Muscle of leg (tissue), 11 donors: ENCODE results near the gene PM20D2. TPM values are rescaled to one million over a fixed set of nuclear protein-coding genes. Genes with fewer than 3 reads are reported as not detected.
A peak's percentile ranks its signal among the peaks of the same experiment; 100 is the strongest.

Experiments used
- DNase-seq: peaks from one replicate; pipeline ENCODE4 v3.0.0; 2013
- H3K27ac ChIP-seq: one replicate; pipeline ENCODE4 v1.5.1; 2013; ENCODE audit warnings: mild to moderate bottlenecking, low read length, control low read depth
- H3K27me3 ChIP-seq: one replicate; pipeline ENCODE4 v1.6.1; 2013; ENCODE audit warnings: low read length; ENCODE audit not compliant: control insufficient read depth, insufficient read depth
- H3K36me3 ChIP-seq: one replicate; pipeline ENCODE4 v1.6.1; 2013; ENCODE audit warnings: low read length; ENCODE audit not compliant: control insufficient read depth, insufficient read depth
- H3K4me1 ChIP-seq: one replicate; pipeline ENCODE4 v1.6.1; 2013; ENCODE audit warnings: low read length; ENCODE audit not compliant: control insufficient read depth, insufficient read depth
- H3K4me3 ChIP-seq: one replicate; pipeline ENCODE4 v1.5.1; 2013; ENCODE audit warnings: low read length, control low read depth
- H3K9me3 ChIP-seq: replicated peaks from 2 replicates; pipeline ENCODE4 v1.6.1; 2013; ENCODE audit warnings: low read depth, low read length; ENCODE audit not compliant: control insufficient read depth
- WGBS: methylation state at CpG from one replicate; pipeline ENCODE4 v1.1.5; 2013; ENCODE audit warnings: missing lambda C conversion rate; ENCODE audit not compliant: insufficient coverage; 5-methylcytosine and 5-hydroxymethylcytosine counted together
- polyA plus RNA-seq, 8 donors: library from polyadenylated mRNA; unstranded; fragments of 120-200 nt; gene quantifications; one replicate each; pipeline versions ENCODE4 v1.2.1 to v1.2.3, GENCODE V29; 2013; ENCODE audit warnings: inconsistent platforms in 1 of 8, low replicate concordance in 1 of 8; ENCODE audit not compliant: insufficient read length in 8 of 8, insufficient read depth in 1 of 8
- total RNA-seq: library from RNA; stranded (reverse); fragments of 120-200 nt; gene quantifications from one replicate; pipeline ENCODE4 v1.2.4, GENCODE V29; 2013

Gene PM20D2
- total and polyA plus RNA-seq, 9 donors, result 24.3 to 41.0 (median 31.9) TPM

DNA sequence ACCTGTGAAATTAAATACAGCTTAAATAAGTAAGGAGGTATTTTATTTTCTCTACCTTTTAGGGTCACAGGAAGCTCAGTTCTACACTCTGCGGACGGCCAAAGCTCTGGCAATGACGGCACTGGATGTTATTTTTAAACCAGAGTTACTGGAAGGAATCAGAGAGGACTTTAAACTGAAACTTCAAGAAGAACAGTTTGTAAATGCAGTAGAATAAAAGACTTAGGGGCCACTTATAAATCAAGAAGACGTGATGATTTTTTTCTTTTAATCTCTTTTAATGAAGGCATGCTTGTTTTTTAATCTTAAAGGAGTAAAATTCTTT is 16.2 kb downstream of the PM20D2 start:
- H3K36me3 ChIP-seq, result peaks cover 30% of the 10 kb centered on the region
- no peaks in the 10 kb centered on the region for H3K9me3 ChIP-seq
- peak overlapping the region; percentile 84 for H3K27ac ChIP-seq
- DNase-seq, result peak; percentile 80
- no peaks in the 10 kb centered on the region for H3K27me3 ChIP-seq
- H3K4me3 ChIP-seq, result no peak overlapping the region
- H3K4me1 ChIP-seq, result peaks cover 2% of the 10 kb centered on the region
- 50% methylated on average over 3 of the region's 4 CpGs for WGBS

DNA sequence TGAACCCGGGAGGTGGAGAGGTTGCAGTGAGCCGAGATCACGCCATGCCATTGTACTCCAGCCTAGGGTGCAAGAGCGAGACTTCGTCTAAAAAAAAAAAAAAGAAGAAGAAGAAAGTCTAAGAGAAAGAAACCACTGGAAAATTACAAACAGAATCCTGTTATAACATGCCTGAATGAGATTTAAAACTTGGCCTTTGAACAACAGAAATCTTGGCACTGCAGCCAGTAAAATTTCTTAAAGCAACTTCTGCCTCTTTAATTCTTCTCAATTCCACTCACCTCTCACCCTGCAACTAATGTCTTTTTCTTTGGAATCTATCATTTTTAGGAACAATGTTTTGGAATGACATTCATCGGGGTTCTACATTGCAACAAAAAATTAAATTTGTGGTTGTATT is 26.3 kb downstream of the PM20D2 start:
- Histone ChIP-seq H3K9me3 (no peaks in the 10 kb centered on the region), H3K4me3 (no peak overlapping the region), H3K36me3 (no peaks in the 10 kb centered on the region), H3K27ac (no peak overlapping the region), H3K4me1 (no peaks in the 10 kb centered on the region), H3K27me3 (no peaks in the 10 kb centered on the region)
- whole genome bisulfite sequencing, result no CpG with 5 or more reads among the region's 6 CpGs
- DNase-seq, result peak; percentile 83

DNA sequence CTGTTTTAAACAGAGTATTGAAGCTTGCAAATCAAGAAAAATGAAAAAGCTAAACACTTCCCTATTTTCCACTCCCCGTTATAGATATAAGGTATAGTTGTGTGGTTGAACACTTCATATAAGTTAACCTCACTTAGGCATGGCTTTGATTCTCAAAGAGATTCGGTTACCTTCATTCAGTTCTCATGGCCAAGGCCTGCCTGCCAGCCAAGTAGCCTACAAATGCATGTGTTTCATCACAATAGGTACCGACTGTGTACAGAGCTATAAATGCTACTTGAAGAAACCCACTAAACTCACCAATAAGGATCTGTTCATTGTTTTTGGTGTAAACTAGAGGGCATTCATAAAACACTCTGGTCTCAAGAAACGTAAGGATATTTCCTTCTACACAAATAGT is 27.8 kb downstream of the PM20D2 start:
- H3K27me3 ChIP-seq, result no peaks in the 10 kb centered on the region
- no peaks in the 10 kb centered on the region for H3K4me1 ChIP-seq
- DNase-seq, result no peak
- H3K4me3 ChIP-seq, result no peak overlapping the region
- no CpG with 5 or more reads among the region's 4 CpGs for WGBS
- H3K27ac ChIP-seq, result no peak overlapping the region
- no peaks in the 10 kb centered on the region for H3K9me3 ChIP-seq
- H3K36me3 ChIP-seq, result no peaks in the 10 kb centered on the region

DNA sequence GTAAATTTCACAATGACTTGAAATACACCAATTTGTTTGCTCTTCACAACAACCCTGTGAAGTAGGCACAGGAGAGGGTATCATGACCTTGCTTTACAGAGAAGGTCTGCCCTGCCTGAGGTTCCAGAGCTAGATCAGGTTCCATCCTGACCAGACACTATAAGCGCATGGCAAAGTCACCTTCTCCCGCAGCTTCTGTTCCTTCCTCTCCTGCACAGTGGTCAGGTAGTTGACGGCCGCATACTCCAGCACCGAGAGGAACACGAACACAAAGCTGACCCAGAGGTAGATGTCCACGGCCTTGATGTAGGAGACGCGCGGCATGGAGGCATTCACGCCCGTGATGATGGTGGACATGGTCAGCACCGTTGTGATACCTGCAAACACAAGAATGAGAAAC is 34.3 kb downstream of the PM20D2 start:
- DNase-seq, result no peak
- Histone ChIP-seq H3K4me1 (peaks cover 15% of the 10 kb centered on the region), H3K9me3 (no peaks in the 10 kb centered on the region), H3K4me3 (no peak overlapping the region), H3K36me3 (no peaks in the 10 kb centered on the region), H3K27me3 (no peaks in the 10 kb centered on the region), H3K27ac (peak overlapping the region; percentile 65)
- WGBS, result 100% methylated on average over 12 of the region's 13 CpGs

DNA sequence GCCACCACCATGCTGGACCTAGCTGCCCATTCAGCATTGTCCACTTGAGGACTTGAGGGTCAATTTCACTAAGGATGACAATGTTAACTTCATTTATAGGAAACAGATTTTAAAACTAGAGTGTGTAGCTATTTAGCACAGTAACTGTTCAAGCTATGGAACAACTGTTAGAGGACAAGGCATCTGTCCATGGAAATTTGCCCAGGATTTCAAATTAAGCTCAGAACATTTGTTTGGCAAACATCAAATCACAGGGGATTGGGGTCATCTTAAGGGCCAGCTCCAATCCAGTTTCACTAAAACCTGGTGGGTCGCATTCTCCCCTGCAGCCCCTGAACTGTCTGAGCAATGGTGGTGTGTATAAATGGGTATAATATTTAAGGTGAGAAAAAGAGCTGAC is 35.1 kb downstream of the PM20D2 start:
- Histone ChIP-seq H3K27ac (peak overlapping the region; percentile 65), H3K4me3 (no peak overlapping the region), H3K36me3 (no peaks in the 10 kb centered on the region), H3K27me3 (no peaks in the 10 kb centered on the region), H3K9me3 (no peaks in the 10 kb centered on the region), H3K4me1 (peaks cover 15% of the 10 kb centered on the region)
- no CpG with 5 or more reads among the region's 1 CpG for WGBS
- DNase-seq, result peak; percentile 94

DNA sequence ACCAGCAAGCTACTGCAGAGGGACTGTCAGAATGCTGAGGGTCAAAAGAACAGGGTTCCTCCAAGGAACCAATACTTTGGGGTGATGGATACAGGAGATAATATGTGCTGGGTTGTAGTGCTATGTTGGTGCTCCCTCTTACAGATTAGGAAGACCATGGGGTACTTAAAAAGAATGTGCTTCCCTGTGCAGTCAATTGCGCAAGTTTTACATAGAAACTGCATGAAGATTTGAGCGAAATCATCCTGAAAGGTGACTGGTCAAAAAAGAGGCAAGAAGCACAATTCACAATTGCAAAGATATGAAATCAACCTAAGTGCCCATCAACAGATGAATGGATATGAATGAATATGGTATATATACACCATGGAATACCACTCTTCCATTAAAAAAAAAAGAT is 37.4 kb downstream of the PM20D2 start:
- no peak for DNase-seq
- no CpG with 5 or more reads among the region's 2 CpGs for WGBS
- Histone ChIP-seq H3K27ac (no peak overlapping the region), H3K4me1 (peaks cover 18% of the 10 kb centered on the region), H3K27me3 (no peaks in the 10 kb centered on the region), H3K36me3 (no peaks in the 10 kb centered on the region), H3K4me3 (no peak overlapping the region), H3K9me3 (no peaks in the 10 kb centered on the region)

DNA sequence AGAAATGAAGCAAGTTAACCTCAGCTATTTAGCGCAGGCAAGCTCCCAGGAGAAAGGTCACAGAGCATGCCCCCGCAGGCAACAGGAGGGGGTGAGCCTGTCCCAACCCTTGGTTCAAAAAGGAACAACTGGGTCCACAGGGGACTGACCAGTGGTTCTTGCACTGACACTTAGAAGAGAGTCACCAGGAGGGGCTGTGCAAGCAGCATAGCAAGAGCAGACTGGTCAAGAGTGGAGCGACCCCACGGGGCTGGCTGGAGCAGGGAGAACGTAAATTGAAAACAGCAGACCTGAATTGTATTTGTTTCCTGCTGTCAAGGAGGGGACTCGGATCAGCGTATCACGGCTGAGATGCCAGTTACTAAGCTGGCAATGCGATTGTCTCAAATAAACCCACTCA is 38.5 kb downstream of the PM20D2 start:
- peaks cover 18% of the 10 kb centered on the region for H3K4me1 ChIP-seq
- peak; percentile 36 for DNase-seq
- no peak overlapping the region for H3K4me3 ChIP-seq
- H3K27ac ChIP-seq, result no peak overlapping the region
- H3K9me3 ChIP-seq, result no peaks in the 10 kb centered on the region
- H3K27me3 ChIP-seq, result no peaks in the 10 kb centered on the region
- 35% methylated on average over 4 of the region's 9 CpGs for WGBS
- no peaks in the 10 kb centered on the region for H3K36me3 ChIP-seq

DNA sequence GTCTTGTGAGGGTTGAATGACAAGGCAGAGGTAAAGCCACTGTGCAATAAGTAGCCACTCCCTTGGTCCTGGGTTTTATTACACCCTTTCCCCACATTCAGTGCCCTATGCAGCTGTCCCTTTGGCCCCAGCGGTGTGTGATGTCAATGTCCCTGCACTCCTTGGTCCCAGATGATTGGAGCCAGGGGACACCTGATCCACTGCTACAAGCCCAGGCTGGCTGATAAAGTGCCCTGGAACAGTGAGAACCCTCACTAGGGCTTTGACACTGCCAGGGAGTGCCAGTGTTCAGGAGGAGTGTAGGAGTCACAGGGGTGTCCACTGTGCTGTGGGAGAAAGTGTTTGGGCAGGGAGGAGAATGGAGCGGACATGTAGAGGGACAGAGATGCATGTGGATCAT is 40.9 kb downstream of the PM20D2 start:
- H3K27ac ChIP-seq, result no peak overlapping the region
- H3K4me3 ChIP-seq, result no peak overlapping the region

DNA sequence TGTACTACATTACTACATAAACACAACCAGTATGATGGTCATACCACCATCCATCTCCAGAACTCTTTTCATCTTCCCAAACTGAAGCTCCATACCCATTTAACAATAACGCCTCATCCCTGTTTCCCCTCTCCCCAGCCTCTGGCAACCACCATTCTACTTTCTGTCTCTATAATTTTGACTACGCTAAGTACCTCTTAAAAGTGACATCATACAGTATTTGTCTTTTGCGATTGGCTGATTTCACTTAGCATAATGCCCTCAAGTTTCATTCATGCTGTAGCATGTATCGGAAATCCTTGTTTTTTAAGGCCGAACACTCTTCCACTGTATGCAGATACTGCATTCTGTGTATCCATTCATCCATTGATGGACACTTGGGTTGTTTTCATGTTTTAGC is 41.6 kb downstream of the PM20D2 start:
- WGBS, result 93% methylated on average over 4 of the region's 5 CpGs
- Histone ChIP-seq H3K4me1 (peaks cover 5% of the 10 kb centered on the region), H3K4me3 (no peak overlapping the region), H3K27me3 (no peaks in the 10 kb centered on the region), H3K9me3 (no peaks in the 10 kb centered on the region), H3K27ac (no peak overlapping the region), H3K36me3 (no peaks in the 10 kb centered on the region)
- DNase-seq, result no peak

More for the DNA sequence above, 40.9 kb downstream of the PM20D2 start:
- no peak for DNase-seq
- Histone ChIP-seq H3K27me3 (no peaks in the 10 kb centered on the region), H3K4me1 (peaks cover 5% of the 10 kb centered on the region), H3K36me3 (no peaks in the 10 kb centered on the region), H3K9me3 (no peaks in the 10 kb centered on the region)
- WGBS, result 71% methylated on average over 1 of the region's 2 CpGs

DNA sequence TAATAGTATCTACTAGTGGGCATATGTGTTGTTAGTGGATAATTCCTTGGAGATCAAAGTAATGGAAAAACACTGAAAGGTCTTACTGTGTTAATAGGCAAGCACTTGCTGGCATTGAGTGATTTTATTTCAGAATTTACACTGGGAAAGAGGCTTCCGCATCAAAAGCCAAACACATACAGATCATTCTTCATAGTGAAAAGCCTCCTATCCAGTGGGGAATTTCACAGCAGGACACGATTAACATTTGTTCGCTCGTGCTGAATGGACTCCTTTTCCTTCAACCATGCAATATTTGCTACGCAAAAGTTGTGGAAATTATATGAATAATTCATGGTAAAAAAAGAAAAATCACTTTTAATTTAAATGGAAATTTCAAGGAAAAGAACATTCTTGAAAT is 44.9 kb downstream of the PM20D2 start:
- H3K4me3 ChIP-seq, result no peak overlapping the region
- no peaks in the 10 kb centered on the region for H3K27me3 ChIP-seq
- no peaks in the 10 kb centered on the region for H3K36me3 ChIP-seq
- no CpG with 5 or more reads among the region's 5 CpGs for WGBS
- H3K4me1 ChIP-seq, result peaks cover 3% of the 10 kb centered on the region
- peaks cover 11% of the 10 kb centered on the region for H3K9me3 ChIP-seq
- DNase-seq, result no peak
- H3K27ac ChIP-seq, result no peak overlapping the region

DNA sequence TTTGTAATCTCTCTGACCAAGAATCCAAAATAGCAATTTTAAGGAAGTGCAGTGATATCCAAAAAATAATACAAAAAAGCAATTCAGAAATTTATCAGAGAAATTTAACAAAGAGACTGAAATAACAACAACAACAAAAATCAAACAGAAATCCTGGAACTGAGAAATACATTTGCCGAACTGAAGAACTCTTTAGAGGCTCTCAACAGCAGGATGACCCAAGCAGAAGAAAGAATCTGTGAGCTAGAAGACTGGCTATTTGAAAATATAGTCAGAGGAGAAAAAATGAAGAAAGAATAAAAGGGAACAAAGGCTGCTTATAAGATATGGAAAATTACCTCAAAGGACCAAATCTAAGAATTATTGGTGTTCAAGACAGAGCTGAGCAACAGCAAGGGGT is 48.7 kb downstream of the PM20D2 start:
- Histone ChIP-seq H3K4me1 (peaks cover 5% of the 10 kb centered on the region), H3K27me3 (no peaks in the 10 kb centered on the region), H3K36me3 (no peaks in the 10 kb centered on the region), H3K4me3 (no peak overlapping the region), H3K27ac (no peak overlapping the region), H3K9me3 (peaks cover 11% of the 10 kb centered on the region)
- no CpG with 5 or more reads among the region's 1 CpG for WGBS
- no peak for DNase-seq
